ENCODE data around the gene TEX26. TPM values are rescaled to one million over a fixed set of nuclear protein-coding genes. Genes with fewer than 3 reads are reported as not detected.

TEX26 gene
- total RNA-seq, 1 donor from 2014 or later = not detected

GRCh38 chr13:31007417-31007816 lies 75.0 kb downstream of the TEX26 start:
- Mint-ChIP-seq H3K9me3 (ENCODE audit: low read depth) (no peaks in the 10 kb centered on the region), H3K27me3 (peaks cover 32% of the 10 kb centered on the region), H3K27ac (no peak overlapping the region), H3K4me1 (ENCODE audit: low read depth) (no peaks in the 10 kb centered on the region), H3K36me3 (ENCODE audit: insufficient read depth) (no peaks in the 10 kb centered on the region), H3K4me3 (ENCODE audit: low read depth) (no peak overlapping the region)
- DNase-seq (ENCODE audit: low spot score, unreplicated experiment) = no peak
- no peak for TF ChIP-seq CTCF (IDR thresholded peaks at IDR 0.05; ENCODE audit: unreplicated experiment)

GRCh38 chr13:31008400-31009115 lies 76.1 kb downstream of the TEX26 start:
- Mint-ChIP-seq H3K4me1 (ENCODE audit: low read depth) (no peaks in the 10 kb centered on the region), H3K27ac (no peak overlapping the region), H3K9me3 (ENCODE audit: low read depth) (no peaks in the 10 kb centered on the region), H3K4me3 (ENCODE audit: low read depth) (no peak overlapping the region), H3K27me3 (peaks cover 32% of the 10 kb centered on the region), H3K36me3 (ENCODE audit: insufficient read depth) (no peaks in the 10 kb centered on the region)
- no peak for TF ChIP-seq CTCF (IDR thresholded peaks at IDR 0.05; ENCODE audit: unreplicated experiment)
- DNase-seq (ENCODE audit: low spot score, unreplicated experiment) = no peak

- no peak for DNase-seq (ENCODE audit: low spot score, unreplicated experiment)
- no peak overlapping the region for H3K27ac Mint-ChIP-seq
- no peaks in the 10 kb centered on the region for H3K4me1 Mint-ChIP-seq (ENCODE audit: low read depth)
- no peak for TF ChIP-seq CTCF (IDR thresholded peaks at IDR 0.05; ENCODE audit: unreplicated experiment)
- H3K9me3 Mint-ChIP-seq (ENCODE audit: low read depth) = no peaks in the 10 kb centered on the region
- H3K27me3 Mint-ChIP-seq = peaks cover 32% of the 10 kb centered on the region
- H3K4me3 Mint-ChIP-seq (ENCODE audit: low read depth) = no peak overlapping the region
- no peaks in the 10 kb centered on the region for H3K36me3 Mint-ChIP-seq (ENCODE audit: insufficient read depth)
Measured at GRCh38 chr13:31009166-31009565, 76.7 kb downstream of the TEX26 start.

GRCh38 chr13:31010296-31010695 lies 77.8 kb downstream of the TEX26 start:
- Mint-ChIP-seq H3K4me3 (ENCODE audit: low read depth) (no peak overlapping the region), H3K27me3 (peaks cover 32% of the 10 kb centered on the region), H3K27ac (no peak overlapping the region), H3K36me3 (ENCODE audit: insufficient read depth) (no peaks in the 10 kb centered on the region), H3K4me1 (ENCODE audit: low read depth) (no peaks in the 10 kb centered on the region), H3K9me3 (ENCODE audit: low read depth) (no peaks in the 10 kb centered on the region)
- TF ChIP-seq CTCF (IDR thresholded peaks at IDR 0.05; ENCODE audit: unreplicated experiment) = no peak
- no peak for DNase-seq (ENCODE audit: low spot score, unreplicated experiment)

- Mint-ChIP-seq H3K4me3 (ENCODE audit: low read depth) (no peak overlapping the region), H3K36me3 (ENCODE audit: insufficient read depth) (no peaks in the 10 kb centered on the region), H3K27me3 (peaks cover 27% of the 10 kb centered on the region), H3K4me1 (ENCODE audit: low read depth) (no peaks in the 10 kb centered on the region), H3K27ac (no peak overlapping the region), H3K9me3 (ENCODE audit: low read depth) (no peaks in the 10 kb centered on the region)
- DNase-seq (ENCODE audit: low spot score, unreplicated experiment) = no peak
- TF ChIP-seq CTCF (IDR thresholded peaks at IDR 0.05; ENCODE audit: unreplicated experiment) = no peak
Measured at GRCh38 chr13:31011193-31011860, 78.9 kb downstream of the TEX26 start.

All from progenitor cell of endocrine pancreas (in vitro differentiated cells).